ENCODE measurements around the gene SLC9C2.

SLC9C2 gene

DNA sequence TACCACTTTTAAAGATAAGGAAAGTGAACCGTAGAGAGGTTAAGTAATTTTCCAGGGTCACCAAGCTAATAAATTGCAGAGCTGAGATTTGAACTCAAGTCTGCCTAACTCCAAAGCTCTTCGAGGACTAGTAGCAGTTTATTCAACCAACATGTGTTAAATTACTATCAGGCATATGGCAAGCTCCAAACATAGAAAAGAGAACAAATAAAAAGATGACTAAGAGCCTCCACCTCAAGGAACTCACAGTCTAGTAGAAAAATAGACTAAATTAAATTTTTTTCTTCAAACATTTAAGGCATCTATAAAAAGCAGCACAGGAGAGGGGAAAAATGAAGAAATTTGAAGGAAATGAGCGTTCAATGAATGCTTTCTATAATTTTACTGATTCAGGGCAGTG, 22.2 kb downstream of the SLC9C2 start:
- DNase-seq (ENCODE audit: extremely low read depth, insufficient read length) = no peak
- H3K27me3 ChIP-seq (replicated peaks; ENCODE audit: control insufficient read depth, insufficient read depth, low read length) = no peaks in the 10 kb centered on the region; the same call in none of the 2 replicates
- H3K36me3 ChIP-seq (ENCODE audit: control insufficient read depth, insufficient read depth, low read length) = no peaks in the 10 kb centered on the region
- no peak overlapping the region for H3K4me3 ChIP-seq (replicated peaks; ENCODE audit: low read depth, low read length)
- TF ChIP-seq, protein P1, sequence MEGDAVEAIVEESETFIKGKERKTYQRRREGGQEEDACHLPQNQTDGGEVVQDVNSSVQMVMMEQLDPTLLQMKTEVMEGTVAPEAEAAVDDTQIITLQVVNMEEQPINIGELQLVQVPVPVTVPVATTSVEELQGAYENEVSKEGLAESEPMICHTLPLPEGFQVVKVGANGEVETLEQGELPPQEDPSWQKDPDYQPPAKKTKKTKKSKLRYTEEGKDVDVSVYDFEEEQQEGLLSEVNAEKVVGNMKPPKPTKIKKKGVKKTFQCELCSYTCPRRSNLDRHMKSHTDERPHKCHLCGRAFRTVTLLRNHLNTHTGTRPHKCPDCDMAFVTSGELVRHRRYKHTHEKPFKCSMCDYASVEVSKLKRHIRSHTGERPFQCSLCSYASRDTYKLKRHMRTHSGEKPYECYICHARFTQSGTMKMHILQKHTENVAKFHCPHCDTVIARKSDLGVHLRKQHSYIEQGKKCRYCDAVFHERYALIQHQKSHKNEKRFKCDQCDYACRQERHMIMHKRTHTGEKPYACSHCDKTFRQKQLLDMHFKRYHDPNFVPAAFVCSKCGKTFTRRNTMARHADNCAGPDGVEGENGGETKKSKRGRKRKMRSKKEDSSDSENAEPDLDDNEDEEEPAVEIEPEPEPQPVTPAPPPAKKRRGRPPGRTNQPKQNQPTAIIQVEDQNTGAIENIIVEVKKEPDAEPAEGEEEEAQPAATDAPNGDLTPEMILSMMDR (IDR thresholded peaks at IDR 0.05; ENCODE audit: insufficient read depth, low read length, poor library complexity, severe bottlenecking) = no peak

DNA sequence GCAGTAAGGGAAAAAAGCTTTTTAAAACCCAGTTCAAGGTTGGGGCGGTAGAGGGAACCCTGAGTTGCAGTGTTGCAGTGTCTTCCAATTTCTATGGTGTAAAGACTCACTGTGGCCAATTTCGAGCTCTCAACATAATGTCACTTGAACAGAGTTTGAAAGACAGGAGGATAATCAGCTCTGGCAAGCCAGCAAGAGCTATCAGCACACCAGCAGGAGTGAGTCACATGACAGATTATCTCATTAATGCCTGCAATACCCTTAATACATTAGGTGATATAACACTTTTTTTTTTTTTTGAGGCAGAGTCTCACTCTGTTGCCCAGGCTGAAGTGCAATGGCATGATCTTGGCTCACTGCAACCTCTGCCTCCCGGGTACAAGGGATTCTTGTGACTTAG, 22.8 kb downstream of the SLC9C2 start:
- DNase-seq (ENCODE audit: extremely low read depth, insufficient read length) = no peak
- Histone ChIP-seq H3K36me3 (ENCODE audit: control insufficient read depth, insufficient read depth, low read length) (no peaks in the 10 kb centered on the region), H3K4me3 (replicated peaks; ENCODE audit: low read depth, low read length) (no peak overlapping the region), H3K27me3 (replicated peaks; ENCODE audit: control insufficient read depth, insufficient read depth, low read length) (no peaks in the 10 kb centered on the region; the same call in none of the 2 replicates)
- TF ChIP-seq, protein P1 (IDR thresholded peaks at IDR 0.05; ENCODE audit: insufficient read depth, low read length, poor library complexity, severe bottlenecking) = no peak

DNA sequence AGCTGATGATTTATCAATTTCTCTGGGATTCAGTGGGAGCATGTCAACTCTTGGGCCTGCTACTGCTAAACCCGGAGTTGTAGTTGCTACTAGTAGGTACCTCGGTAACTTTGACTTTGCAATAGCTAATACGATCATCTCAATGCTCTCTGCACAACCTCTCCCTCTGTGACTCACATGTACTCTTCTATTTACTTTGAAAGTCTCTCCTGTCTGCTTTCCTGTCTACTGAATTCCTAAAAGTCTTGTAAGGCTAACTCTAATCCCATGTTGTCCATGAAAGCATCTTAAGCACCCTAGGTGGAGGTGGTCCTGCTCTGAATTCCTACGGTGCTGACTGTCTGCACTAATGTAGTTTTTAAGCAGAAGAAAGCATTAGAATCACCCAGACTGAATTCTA, 29.3 kb downstream of the SLC9C2 start:
- no peak for DNase-seq (ENCODE audit: extremely low read depth, insufficient read length)
- Histone ChIP-seq H3K4me3 (replicated peaks; ENCODE audit: low read depth, low read length) (no peak overlapping the region), H3K27me3 (replicated peaks; ENCODE audit: control insufficient read depth, insufficient read depth, low read length) (no peaks in the 10 kb centered on the region; the same call in none of the 2 replicates), H3K36me3 (ENCODE audit: control insufficient read depth, insufficient read depth, low read length) (no peaks in the 10 kb centered on the region)
- TF ChIP-seq, protein P1 (IDR thresholded peaks at IDR 0.05; ENCODE audit: insufficient read depth, low read length, poor library complexity, severe bottlenecking) = no peak

DNA sequence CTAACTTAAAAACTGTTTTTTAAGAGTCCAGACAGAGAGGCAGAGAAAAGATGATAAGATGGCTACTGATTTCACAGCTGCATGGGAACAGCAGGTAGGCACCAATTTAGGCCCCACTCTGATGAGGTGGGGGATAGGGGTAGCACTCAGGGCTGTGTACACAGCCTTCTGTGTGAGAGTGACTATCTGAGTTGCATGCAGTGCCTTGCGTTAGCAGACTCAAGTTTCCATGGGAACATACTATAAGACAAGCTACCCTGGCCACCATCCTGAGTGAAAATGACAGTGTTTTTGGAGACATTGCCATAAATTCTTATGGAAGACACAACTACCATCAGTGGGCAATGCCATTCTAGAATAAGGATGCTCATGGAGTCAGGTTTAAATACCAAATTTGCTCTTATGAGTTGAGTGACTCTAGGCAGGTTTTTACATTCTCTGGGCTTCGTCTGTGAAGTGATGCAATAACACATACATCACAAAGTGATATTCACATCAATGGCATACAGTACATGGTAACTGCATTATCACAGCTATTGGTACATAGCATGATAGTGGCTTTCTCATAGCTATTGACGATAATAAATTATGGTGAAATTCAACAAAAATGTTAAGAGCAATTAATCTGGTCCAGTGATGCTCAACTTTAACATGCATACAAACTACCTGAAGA, 30.5 kb downstream of the SLC9C2 start:
- Histone ChIP-seq H3K27me3 (replicated peaks; ENCODE audit: control insufficient read depth, insufficient read depth, low read length) (no peaks in the 10 kb centered on the region; the same call in 1 of the 2 replicates), H3K4me3 (replicated peaks; ENCODE audit: low read depth, low read length) (no peak overlapping the region), H3K36me3 (ENCODE audit: control insufficient read depth, insufficient read depth, low read length) (no peaks in the 10 kb centered on the region)
- DNase-seq (ENCODE audit: extremely low read depth, insufficient read length) = no peak
- TF ChIP-seq, protein P1 (IDR thresholded peaks at IDR 0.05; ENCODE audit: insufficient read depth, low read length, poor library complexity, severe bottlenecking) = no peak

DNA sequence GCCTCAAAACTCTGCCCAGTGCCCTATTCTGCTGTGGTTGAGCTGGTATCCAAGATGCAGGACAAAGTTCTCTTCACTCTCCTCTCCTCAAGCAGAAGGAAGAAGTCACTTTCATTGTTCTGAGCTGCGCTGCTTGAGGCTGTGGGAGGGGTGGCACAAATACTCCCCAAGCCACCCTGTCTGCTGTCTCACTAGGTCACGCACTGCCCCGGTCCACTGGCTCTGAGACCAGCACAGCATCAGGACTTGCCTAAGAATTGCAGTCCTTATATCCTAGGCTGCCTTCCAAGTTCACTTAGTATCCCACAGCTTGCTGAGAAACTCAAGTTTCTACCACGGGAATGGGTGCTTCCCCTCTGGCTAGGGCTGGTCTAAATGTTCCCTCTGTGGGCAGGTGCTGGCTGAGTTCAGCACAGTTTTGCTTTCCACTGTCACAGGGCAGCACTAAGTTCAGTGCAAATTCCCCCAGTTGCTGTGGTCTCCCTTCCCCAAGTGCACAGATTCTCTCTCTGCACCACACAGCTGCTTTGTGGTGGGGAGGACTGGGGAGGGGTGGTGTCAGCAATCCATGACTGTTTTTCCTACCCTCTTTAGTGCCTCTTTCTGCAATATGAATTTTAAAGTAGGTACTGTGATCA, 32.4 kb downstream of the SLC9C2 start:
- Histone ChIP-seq H3K4me3 (replicated peaks; ENCODE audit: low read depth, low read length) (no peak overlapping the region), H3K36me3 (ENCODE audit: control insufficient read depth, insufficient read depth, low read length) (no peaks in the 10 kb centered on the region), H3K27me3 (replicated peaks; ENCODE audit: control insufficient read depth, insufficient read depth, low read length) (no peaks in the 10 kb centered on the region)
- no peak for DNase-seq (ENCODE audit: extremely low read depth, insufficient read length)
- TF ChIP-seq, protein P1 (IDR thresholded peaks at IDR 0.05; ENCODE audit: insufficient read depth, low read length, poor library complexity, severe bottlenecking) = no peak
